Measurements from ENCODE around the gene PRKACG. TPM values are rescaled to one million over a fixed set of nuclear protein-coding genes. Genes with fewer than 3 reads are reported as not detected.
"Not testable (repeated sequence)": the region's sequence is repeated elsewhere in the genome, so short reads cannot be mapped to it uniquely, and the experiment has no call there.

Gene PRKACG
- total RNA-seq: not detected

GRCh38 chr9:69014013-69014412 lies at the start of gene PRKACG:
Gene PRKACG (minus strand): TSS chr9:69014113. CDS start chr9:69014092, 21 bp downstream.
- Histone ChIP-seq H3K4me3 (no peak within 1 kb of the TSS), H3K9me3 (no peaks in the 10 kb centered on the region), H3K27me3 (no peaks in the 10 kb centered on the region)

GRCh38 chr9:69062195-69062594 lies 48.3 kb upstream of the PRKACG start:
- Histone ChIP-seq H3K36me3 (peaks cover 9% of the 10 kb centered on the region), H3K27me3 (no peaks in the 10 kb centered on the region), H3K9me3 (no peaks in the 10 kb centered on the region), H3K4me3 (no peak overlapping the region), H3K27ac (no peak overlapping the region), H3K4me1 (no peaks in the 10 kb centered on the region)
- DNase-seq (ENCODE audit: low spot score): no peak
- TF ChIP-seq CTCF (IDR thresholded peaks at IDR 0.05): no peak

More at GRCh38 chr9:69014013-69014412, at the start of gene PRKACG:
- TF ChIP-seq CTCF (IDR thresholded peaks at IDR 0.05): no peak
- H3K4me1 ChIP-seq: no peaks in the 10 kb centered on the region
- H3K36me3 ChIP-seq: no peaks in the 10 kb centered on the region
- DNase-seq (ENCODE audit: low spot score): no peak
- H3K27ac ChIP-seq: no peak within 1 kb of the TSS

- Histone ChIP-seq H3K27ac (no peak overlapping the region), H3K4me1 (no peaks in the 10 kb centered on the region), H3K9me3 (no peaks in the 10 kb centered on the region), H3K4me3 (no peak overlapping the region), H3K27me3 (no peaks in the 10 kb centered on the region), H3K36me3 (no peaks in the 10 kb centered on the region)
- no peak for DNase-seq (ENCODE audit: low spot score)
- no peak for TF ChIP-seq CTCF (IDR thresholded peaks at IDR 0.05)
Measured at GRCh38 chr9:69060766-69061165, 46.9 kb upstream of the PRKACG start.

GRCh38 chr9:69058101-69058500 lies 44.2 kb upstream of the PRKACG start:
- Histone ChIP-seq H3K36me3 (peaks cover 11% of the 10 kb centered on the region), H3K27me3 (no peaks in the 10 kb centered on the region), H3K9me3 (no peaks in the 10 kb centered on the region), H3K27ac (no peak overlapping the region), H3K4me1 (peaks cover 0 to 8% of the 10 kb centered on the region in 2 donors), H3K4me3 (no peak overlapping the region)
- no peak for DNase-seq (ENCODE audit: low spot score)
- no peak for TF ChIP-seq CTCF (IDR thresholded peaks at IDR 0.05)

GRCh38 chr9:69056191-69056815 lies 42.4 kb upstream of the PRKACG start:
- no peaks in the 10 kb centered on the region for H3K27me3 ChIP-seq
- H3K36me3 ChIP-seq: peaks cover 13% of the 10 kb centered on the region
- no peak overlapping the region for H3K27ac ChIP-seq
- TF ChIP-seq CTCF (IDR thresholded peaks at IDR 0.05): no peak
- H3K9me3 ChIP-seq: no peaks in the 10 kb centered on the region
- peaks cover 0 to 8% of the 10 kb centered on the region in 2 donors for H3K4me1 ChIP-seq
- no peak for DNase-seq (ENCODE audit: low spot score)
- H3K4me3 ChIP-seq: no peak overlapping the region

- H3K9me3 ChIP-seq: no peaks in the 10 kb centered on the region
- DNase-seq (ENCODE audit: low spot score): no peak
- H3K4me1 ChIP-seq: peaks cover 0 to 8% of the 10 kb centered on the region in 2 donors
- H3K27ac ChIP-seq: no peak overlapping the region
- no peak for TF ChIP-seq CTCF (IDR thresholded peaks at IDR 0.05)
- H3K4me3 ChIP-seq: no peak overlapping the region
- H3K36me3 ChIP-seq: peaks cover 13% of the 10 kb centered on the region
- no peaks in the 10 kb centered on the region for H3K27me3 ChIP-seq
Measured at GRCh38 chr9:69054989-69055388, 41.1 kb upstream of the PRKACG start.

- peaks cover 0 to 20% of the 10 kb centered on the region in 2 donors for H3K4me1 ChIP-seq
- DNase-seq (ENCODE audit: low spot score); H3K27ac ChIP-seq; H3K4me3 ChIP-seq; H3K9me3 ChIP-seq; H3K27me3 ChIP-seq: not testable (repeated sequence)
- H3K36me3 ChIP-seq: peaks cover 38% of the 10 kb centered on the region
Measured at GRCh38 chr9:69050936-69051335, 37.0 kb upstream of the PRKACG start.

Measured in right atrium auricular region (tissue), 2 donors.